HG02840 (cell line): ENCODE measurements around the gene AKIRIN2.

Experiments
- ATAC-seq: cut with Tn5 transposase; IDR thresholded peaks from one replicate; pipeline ENCODE4 v1.9.1; 2021; ENCODE audit warnings: mild to moderate bottlenecking, moderate library complexity, moderate number of reproducible peaks; ENCODE audit not compliant: unreplicated experiment, low FRiP score

The AKIRIN2 gene

GRCh38 chr6:87701676-87702588, at the start of gene AKIRIN2:
TSS of gene AKIRIN2 (minus strand) at chr6:87702233. CDS start at chr6:87701684, 549 bp downstream.
- peak; percentile 65 for ATAC-seq

GRCh38 chr6:87747646-87748045, 45.6 kb upstream of the AKIRIN2 start:
- ATAC-seq, result no peak

DNA sequence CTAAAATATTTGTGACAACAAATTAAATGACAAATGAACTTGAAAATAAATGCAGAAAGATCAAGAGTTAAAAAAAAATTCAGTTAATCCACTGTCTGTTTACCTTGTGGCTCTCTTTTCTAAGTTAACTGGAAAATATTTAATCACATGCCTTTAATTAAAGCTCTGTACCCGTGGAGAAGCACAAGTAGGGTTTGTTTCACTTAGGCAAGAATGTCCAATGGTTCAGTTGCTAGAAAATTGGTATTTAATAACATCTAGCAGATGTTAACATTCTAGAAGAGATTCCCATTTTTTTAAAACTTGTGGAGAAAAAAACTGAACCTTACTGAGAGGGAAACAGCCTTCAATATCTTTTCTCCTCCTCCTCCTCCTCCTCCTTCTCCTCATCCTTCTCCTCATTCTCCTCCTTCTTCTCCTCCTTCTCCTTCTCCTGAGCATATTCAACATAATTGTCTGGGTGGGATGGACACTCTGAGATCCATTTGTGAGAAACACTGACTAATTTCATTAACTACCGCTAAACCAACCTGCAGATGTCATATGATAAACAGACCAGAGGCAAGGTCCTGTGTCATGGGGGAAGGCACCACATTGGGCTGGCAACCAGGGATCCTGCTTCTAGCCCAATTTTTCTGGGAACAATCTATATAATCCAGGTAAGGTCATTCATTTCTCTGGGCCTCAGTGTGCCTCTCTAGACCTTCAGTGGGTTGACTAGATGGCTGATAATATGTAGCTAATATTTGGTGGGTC, 44.1 kb upstream of the AKIRIN2 start:
- no peak for ATAC-seq

GRCh38 chr6:87743454-87743853, 41.4 kb upstream of the AKIRIN2 start:
- no peak for ATAC-seq

- ATAC-seq, result no peak
These were observed 40.1 kb upstream of the AKIRIN2 start for GRCh38 chr6:87742106-87742505.

DNA sequence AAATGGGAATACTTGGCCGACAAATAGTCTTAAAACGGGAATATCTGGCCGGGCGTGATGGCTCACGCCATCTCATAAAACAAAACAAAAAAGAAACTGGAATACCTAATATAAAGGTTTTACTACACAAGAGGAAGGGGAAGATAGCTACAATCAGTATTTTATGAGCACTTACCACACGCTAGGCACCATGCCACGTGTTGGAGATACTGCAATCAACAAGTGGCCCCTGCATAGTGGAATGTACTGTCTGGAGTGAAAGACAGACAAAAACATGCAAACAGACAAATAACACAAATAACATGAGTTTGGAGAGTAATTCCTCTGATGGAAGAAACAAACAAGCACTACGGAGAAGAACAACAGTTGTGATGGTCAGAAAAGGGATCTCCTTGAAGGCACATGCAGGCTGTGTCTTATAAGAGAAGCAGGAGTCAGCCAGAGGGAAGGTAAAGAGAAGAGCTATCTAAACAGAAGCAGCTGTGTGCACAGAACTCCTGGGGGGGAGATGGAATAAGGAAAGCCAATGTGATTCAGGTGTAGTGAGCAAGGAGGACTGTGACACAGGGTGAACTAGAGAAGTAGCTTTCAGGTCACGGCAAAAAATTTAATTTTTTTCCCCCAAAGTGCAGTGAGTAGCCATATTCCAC, 39.1 kb upstream of the AKIRIN2 start:
- no peak for ATAC-seq

GRCh38 chr6:87738744-87739143, 36.7 kb upstream of the AKIRIN2 start:
- ATAC-seq, result no peak

DNA sequence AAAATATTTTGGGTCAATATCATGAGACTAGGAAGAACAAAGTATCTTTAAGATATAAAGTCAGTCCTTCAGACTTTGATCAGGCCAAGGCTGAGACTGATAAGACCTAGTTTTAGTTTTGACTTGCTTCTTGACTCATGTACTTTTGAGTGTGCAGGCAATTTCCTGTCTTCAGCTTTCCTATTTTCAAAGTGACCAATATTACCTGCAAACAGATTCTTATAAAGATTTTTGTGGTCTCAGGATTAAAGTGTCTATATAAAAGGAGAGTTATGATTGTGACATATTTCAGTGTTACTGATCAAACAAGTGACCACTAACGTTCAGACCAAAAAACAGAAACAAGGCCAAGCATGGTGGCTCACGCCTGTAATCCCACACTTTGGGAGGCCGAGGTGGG, 36.0 kb upstream of the AKIRIN2 start:
- ATAC-seq, result no peak

DNA sequence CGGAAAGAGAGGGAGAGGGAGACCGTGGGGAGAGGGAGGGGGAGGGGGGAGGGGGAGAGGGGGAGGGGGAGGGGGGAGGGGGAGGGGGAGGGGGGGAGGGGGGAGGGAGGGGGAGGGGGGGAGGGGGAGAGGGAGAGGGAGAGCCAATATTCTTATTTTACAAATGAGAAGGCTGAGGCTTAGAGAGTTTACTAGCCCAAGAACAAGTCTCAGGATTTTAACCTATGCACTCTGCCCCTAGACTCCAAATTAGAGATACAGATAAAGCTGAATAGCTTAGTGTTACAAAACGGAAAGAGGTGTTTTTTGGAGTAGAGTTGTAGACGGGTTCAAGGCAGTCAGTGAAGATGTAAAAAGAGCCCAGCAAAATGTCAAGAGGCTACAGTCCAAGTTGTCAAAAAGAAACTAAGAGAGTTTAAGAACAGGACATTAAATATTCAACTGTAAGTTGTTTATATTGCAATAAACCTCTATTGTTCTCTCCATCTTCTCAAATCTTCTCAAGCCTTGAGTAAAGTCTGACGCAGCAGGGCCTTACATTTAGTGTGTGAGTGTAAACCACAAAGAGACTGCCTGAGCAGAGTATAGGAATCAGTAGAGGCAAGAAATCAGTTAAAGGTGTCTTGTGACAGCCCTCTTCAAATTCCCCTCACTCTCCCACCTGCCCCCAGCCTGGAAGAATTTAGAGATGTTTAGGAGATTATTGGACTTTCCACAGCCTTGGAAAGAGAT, 34.9 kb upstream of the AKIRIN2 start:
- no peak for ATAC-seq

- ATAC-seq, result no peak
These were observed 30.0 kb upstream of the AKIRIN2 start for GRCh38 chr6:87731818-87732661.

DNA sequence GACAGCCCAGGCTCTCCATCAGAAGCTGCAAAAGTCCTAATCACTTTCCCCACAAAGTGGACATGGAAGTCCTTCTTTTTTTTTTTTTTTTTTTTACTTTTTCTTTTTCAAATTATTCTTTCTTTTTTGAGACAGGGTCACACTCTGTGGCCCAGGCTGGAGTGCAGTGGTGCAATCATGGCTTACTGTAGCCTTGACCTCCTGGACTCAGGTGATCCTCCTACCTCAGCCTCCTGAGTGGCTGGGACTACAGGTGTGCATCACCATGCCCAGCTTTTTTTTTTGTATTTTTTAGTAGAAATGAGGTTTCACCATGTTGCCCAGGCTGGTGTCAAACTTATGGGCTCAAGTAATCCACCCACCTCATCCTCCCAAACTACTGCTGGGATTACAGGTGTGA, 29.0 kb upstream of the AKIRIN2 start:
- no peak for ATAC-seq

DNA sequence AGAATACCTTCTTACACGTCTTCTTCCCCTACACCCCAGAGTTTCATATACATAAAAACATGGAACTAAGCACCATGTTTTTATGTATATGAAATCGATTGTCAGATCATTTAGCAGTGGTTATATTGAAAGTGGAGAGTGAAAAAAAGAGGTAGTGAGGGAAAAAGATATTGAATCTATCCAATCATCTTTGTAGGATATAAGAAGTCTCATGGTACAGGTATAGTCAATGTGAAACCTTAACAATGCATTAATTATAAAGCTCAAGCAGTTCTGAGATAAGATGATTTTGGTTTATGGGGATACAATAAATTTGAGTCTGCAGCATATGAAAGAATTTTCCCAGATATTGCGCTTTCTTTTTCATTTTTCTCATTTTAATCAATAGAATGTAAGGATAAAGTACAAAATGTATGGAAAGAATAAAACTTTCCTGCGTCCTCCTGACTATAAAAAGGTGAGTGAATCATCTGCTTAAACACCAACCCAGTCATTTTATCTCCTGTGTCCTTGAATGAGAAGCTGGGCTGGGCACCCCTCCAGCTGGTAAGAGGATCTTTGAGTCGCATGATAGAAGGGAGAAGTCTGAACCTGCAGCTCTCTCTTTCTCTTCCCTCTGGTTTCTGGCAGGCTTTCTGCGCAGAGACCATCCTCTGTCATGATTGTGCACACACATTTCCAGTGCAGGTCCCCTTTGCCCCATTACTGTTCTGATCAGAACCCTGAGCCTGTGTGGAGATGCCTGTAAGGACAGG, 28.1 kb upstream of the AKIRIN2 start:
- no peak for ATAC-seq

GRCh38 chr6:87728706-87729105, 26.7 kb upstream of the AKIRIN2 start:
- no peak for ATAC-seq

DNA sequence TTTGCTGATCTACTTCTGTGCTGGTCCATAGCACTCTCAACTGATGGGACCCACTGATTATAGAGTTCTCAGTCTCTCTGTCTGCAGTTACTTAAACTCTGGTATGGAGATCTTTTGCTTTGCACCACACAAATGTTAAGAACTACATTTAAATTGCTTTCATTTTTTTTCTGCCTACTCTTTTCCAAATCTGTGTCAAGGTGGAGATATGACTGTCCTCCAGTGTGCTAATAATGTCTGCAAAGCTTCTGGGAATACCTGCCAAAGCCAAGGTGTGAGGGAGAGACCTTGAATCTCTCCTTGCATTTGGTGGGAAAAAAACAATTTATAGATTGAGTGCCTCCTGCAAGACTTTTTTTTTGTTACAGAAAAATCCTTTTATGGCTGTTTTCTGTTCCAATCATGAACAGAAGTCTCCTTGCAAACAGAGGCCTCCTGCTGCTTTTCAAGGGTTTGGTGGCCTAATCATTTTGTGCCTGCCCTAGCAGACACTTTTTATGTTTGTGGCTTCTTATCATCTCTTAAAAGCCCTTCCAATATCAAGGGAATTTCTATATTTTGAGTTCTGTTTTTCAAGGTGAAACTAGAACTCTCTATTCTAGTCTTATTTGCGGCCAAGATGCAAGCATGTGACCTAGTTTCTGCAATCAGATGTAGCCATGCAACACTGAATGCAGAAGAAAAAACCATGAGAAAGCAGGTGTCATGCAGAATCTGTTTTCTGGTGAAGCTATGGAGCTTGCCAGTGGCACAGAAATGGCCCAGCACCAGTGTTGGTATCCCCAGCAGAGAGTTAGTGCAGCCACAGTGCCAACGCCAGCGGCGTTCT, 23.2 kb upstream of the AKIRIN2 start:
- peak; percentile 67 for ATAC-seq

DNA sequence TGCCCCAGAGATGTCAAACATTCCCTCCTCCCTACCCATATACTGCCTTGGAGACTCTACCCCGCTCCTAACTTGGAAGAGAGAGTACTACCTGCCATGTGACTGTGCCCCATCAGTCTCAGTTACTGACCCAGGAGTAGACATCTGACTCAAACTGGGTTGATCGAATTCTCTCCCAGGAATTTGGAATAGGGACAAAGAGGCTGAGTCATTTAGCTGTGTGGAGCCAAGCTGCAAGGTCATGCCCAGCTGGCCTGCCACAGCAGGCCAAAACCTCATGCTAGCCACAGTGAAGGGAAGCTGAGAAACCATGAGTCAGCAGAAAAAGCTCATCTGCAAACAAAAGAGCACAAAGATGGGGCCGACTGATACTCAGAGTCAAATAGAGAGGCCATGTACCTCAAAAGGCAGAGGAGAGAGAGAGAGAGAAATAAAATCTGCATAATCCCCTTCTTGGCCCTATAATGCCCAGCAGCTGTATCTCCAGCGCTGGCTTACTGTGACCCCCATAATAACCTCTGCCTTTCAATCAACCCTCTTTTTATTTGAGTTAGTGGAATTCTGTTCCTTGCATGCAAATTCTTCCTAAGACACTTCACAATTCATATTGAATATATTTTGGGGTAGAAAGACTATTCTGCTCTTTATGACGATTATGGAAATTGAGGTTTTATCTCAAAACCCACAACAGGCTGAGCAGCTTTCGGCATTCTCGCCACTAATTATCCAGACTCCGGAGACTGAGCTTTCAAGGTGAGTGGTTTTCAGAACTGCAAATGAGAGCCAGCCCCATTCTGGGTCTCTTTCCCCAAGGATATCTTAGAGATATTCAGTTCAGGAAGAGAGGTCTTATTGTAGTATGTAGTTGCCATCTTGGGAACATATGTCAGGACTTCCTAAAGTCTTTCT, 21.4 kb upstream of the AKIRIN2 start:
- ATAC-seq, result no peak

GRCh38 chr6:87722540-87723169, 20.6 kb upstream of the AKIRIN2 start:
- ATAC-seq, result no peak
